T-helper 2 cell (primary cell): Measurements from ENCODE around the gene DOCK10.
A peak's percentile ranks its signal among the peaks of the same experiment; 100 is the strongest.
"Not testable (repeated sequence)": the region's sequence is repeated elsewhere in the genome, so short reads cannot be mapped to it uniquely, and the experiment has no call there.

ENCODE experiments used
- DNase-seq, 5 experiments: peaks; one replicate each; pipeline versions ENCODE4 v3.0.0 to v3.0.0-alpha.2; 2012 to 2022
- total RNA-seq, 2 donors: gene quantifications; one replicate each; lab custom pipeline; 2026; lab: John Stamatoyannopoulos, UW

The DOCK10 gene
- total RNA-seq, result 311 to 343 reads per million in 2 donors

- DNase-seq, result peak; percentile 18 to 74 (median 40)
These were observed at the start of gene DOCK10 for GRCh38 chr2:225041851-225042799. Gene DOCK10, minus strand, starts transcription at chr2:225042468. Its CDS starts 94 bp downstream, at chr2:225042374.

- no peak for DNase-seq
These were observed 49.1 kb upstream of the DOCK10 start for GRCh38 chr2:225091336-225091735.

GRCh38 chr2:225090746-225091145, 48.5 kb upstream of the DOCK10 start:
- no peak for DNase-seq

GRCh38 chr2:225086915-225087314, 44.6 kb upstream of the DOCK10 start:
- no peak for DNase-seq

- DNase-seq, result no peak
These were observed 44.2 kb upstream of the DOCK10 start for GRCh38 chr2:225086439-225086838.

- DNase-seq, result no peak
These were observed 41.0 kb upstream of the DOCK10 start for GRCh38 chr2:225083276-225083675.

GRCh38 chr2:225076125-225076524, 33.9 kb upstream of the DOCK10 start:
- no peak for DNase-seq

GRCh38 chr2:225074919-225075681, 32.8 kb upstream of the DOCK10 start:
- no peak for DNase-seq

- DNase-seq, result no peak
These were observed 32.1 kb upstream of the DOCK10 start for GRCh38 chr2:225074366-225074765.

- no peak for DNase-seq
These were observed 30.9 kb upstream of the DOCK10 start for GRCh38 chr2:225073198-225073597.

- no peak for DNase-seq
These were observed 30.2 kb upstream of the DOCK10 start for GRCh38 chr2:225072444-225072843.

- DNase-seq, result no peak
These were observed 28.5 kb upstream of the DOCK10 start for GRCh38 chr2:225070811-225071210.

- no peak for DNase-seq
These were observed 27.7 kb upstream of the DOCK10 start for GRCh38 chr2:225069966-225070365.

- no peak for DNase-seq
These were observed 27.2 kb upstream of the DOCK10 start for GRCh38 chr2:225069477-225069876.

GRCh38 chr2:225065882-225066281, 23.6 kb upstream of the DOCK10 start:
- peak in 1 of 5 experiments; percentile 63 for DNase-seq

GRCh38 chr2:225064928-225065327, 22.7 kb upstream of the DOCK10 start:
- DNase-seq, result no peak

GRCh38 chr2:225064362-225064761, 22.1 kb upstream of the DOCK10 start:
- DNase-seq, result peak in 1 of 5 experiments; percentile 72

GRCh38 chr2:225056330-225057073, 14.2 kb upstream of the DOCK10 start:
- peak in 1 of 5 experiments; percentile 63 for DNase-seq

- peak in 1 of 5 experiments; percentile 39 for DNase-seq
These were observed 13.4 kb upstream of the DOCK10 start for GRCh38 chr2:225055714-225056113.

- DNase-seq, result peak in 2 of 5 experiments; percentile 36 to 96
These were observed 10.4 kb upstream of the DOCK10 start for GRCh38 chr2:225052703-225053102.

GRCh38 chr2:225047502-225047901, 5.2 kb upstream of the DOCK10 start:
- not testable (repeated sequence) for DNase-seq

GRCh38 chr2:225042800-225043167, 516 bp upstream of the DOCK10 start:
- DNase-seq, result no peak
